ENCODE data around the gene LPAR3. TPM values are rescaled to one million over a fixed set of nuclear protein-coding genes. Genes with fewer than 3 reads are reported as not detected.

Gene LPAR3
- polyA plus RNA-seq, 1 of the 3 experiments (the other 2 are of a cell fraction), result 0.08 TPM

DNA sequence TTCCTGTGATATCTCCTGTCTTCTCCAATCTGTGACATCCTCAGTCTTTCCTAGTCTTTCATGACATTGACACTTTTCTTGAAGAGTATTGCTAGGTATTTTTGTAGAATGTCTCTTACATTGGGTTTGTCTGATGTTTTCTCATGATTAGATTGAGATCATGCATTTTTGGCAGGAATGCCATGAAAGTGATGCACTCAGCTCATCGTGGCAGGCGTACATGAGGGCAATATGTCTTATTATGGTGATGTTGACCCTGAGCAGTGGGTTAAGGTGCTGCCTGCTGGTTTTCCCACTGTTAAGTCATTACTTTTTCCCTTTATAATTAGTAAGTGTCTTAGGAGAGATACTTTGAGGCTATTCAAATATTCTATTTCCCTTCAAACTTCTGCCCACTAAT, 122.5 kb downstream of the LPAR3 start:
- no peak for DNase-seq
- Histone ChIP-seq H3K36me3 (replicated peaks in 1 of 2; ENCODE audit: control insufficient read depth in 1 of 2, insufficient read depth in 2 of 2, low read length in 1 of 2) (no peaks in the 10 kb centered on the region), H3K4me1 (ENCODE audit: control insufficient read depth in 1 of 2, insufficient read depth in 2 of 2, low read depth in 1 of 2, low read length in 1 of 2) (peaks cover 0 to 5% of the 10 kb centered on the region in 2 experiments; a peak in 1 of 4 replicates), H3K9ac (no peak overlapping the region), H4K20me1 (ENCODE audit: insufficient read depth) (no peaks in the 10 kb centered on the region), H3K4me3 (ENCODE audit: low read depth in 2 of 2, low read length in 1 of 2) (no peak overlapping the region), H3K9me2 (no peaks in the 10 kb centered on the region), H3F3A (replicated peaks; ENCODE audit: insufficient read depth) (no peaks in the 10 kb centered on the region), H3K9me3 (no peaks in the 10 kb centered on the region), H2AFZ (ENCODE audit: low read depth) (no peak overlapping the region), H3K79me2 (ENCODE audit: insufficient read depth) (no peaks in the 10 kb centered on the region), H3K27ac (ENCODE audit: low read depth in 2 of 2, low read length in 1 of 2) (no peak overlapping the region), H3K27me3 (ENCODE audit: insufficient read depth) (0 out of 2 replicates have a peak, but pooled peaks cover 4% of the 10 kb centered on the region), H3K4me2 (no peak overlapping the region)
- TF ChIP-seq, protein P1, sequence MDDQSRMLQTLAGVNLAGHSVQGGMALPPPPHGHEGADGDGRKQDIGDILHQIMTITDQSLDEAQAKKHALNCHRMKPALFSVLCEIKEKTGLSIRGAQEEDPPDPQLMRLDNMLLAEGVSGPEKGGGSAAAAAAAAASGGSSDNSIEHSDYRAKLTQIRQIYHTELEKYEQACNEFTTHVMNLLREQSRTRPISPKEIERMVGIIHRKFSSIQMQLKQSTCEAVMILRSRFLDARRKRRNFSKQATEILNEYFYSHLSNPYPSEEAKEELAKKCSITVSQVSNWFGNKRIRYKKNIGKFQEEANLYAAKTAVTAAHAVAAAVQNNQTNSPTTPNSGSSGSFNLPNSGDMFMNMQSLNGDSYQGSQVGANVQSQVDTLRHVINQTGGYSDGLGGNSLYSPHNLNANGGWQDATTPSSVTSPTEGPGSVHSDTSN (IDR thresholded peaks at IDR 0.05), result no peak
- TF ChIP-seq EP300 (IDR thresholded peaks at IDR 0.05; ENCODE audit: borderline replicate concordance in 1 of 2, low read depth in 1 of 2, low read length in 1 of 2), result no peak
- no peak for TF ChIP-seq RFX5 (IDR thresholded peaks at IDR 0.05; ENCODE audit: low read length)
- no peak for TF ChIP-seq YY1 (IDR thresholded peaks at IDR 0.05; ENCODE audit: low read depth)
- TF ChIP-seq, protein P2, sequence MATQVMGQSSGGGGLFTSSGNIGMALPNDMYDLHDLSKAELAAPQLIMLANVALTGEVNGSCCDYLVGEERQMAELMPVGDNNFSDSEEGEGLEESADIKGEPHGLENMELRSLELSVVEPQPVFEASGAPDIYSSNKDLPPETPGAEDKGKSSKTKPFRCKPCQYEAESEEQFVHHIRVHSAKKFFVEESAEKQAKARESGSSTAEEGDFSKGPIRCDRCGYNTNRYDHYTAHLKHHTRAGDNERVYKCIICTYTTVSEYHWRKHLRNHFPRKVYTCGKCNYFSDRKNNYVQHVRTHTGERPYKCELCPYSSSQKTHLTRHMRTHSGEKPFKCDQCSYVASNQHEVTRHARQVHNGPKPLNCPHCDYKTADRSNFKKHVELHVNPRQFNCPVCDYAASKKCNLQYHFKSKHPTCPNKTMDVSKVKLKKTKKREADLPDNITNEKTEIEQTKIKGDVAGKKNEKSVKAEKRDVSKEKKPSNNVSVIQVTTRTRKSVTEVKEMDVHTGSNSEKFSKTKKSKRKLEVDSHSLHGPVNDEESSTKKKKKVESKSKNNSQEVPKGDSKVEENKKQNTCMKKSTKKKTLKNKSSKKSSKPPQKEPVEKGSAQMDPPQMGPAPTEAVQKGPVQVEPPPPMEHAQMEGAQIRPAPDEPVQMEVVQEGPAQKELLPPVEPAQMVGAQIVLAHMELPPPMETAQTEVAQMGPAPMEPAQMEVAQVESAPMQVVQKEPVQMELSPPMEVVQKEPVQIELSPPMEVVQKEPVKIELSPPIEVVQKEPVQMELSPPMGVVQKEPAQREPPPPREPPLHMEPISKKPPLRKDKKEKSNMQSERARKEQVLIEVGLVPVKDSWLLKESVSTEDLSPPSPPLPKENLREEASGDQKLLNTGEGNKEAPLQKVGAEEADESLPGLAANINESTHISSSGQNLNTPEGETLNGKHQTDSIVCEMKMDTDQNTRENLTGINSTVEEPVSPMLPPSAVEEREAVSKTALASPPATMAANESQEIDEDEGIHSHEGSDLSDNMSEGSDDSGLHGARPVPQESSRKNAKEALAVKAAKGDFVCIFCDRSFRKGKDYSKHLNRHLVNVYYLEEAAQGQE (IDR thresholded peaks at IDR 0.05; ENCODE audit: low read depth, low read length), result no peak
- TF ChIP-seq SMC3 (IDR thresholded peaks at IDR 0.05; ENCODE audit: low read depth, low read length), result no peak
- no peak for TF ChIP-seq TAF1 (IDR thresholded peaks at IDR 0.05; ENCODE audit: borderline replicate concordance, low read depth, low read length)
- no peak for TF ChIP-seq TEAD4 (IDR thresholded peaks at IDR 0.05; ENCODE audit: borderline replicate concordance, insufficient read depth)
- TF ChIP-seq RAD21 (IDR thresholded peaks at IDR 0.05; ENCODE audit: low read length), result no peak
- no peak for TF ChIP-seq SIN3A (IDR thresholded peaks at IDR 0.05; ENCODE audit: borderline replicate concordance, low read depth, low read length)
- no peak for TF ChIP-seq FOXJ3 (CRISPR knock-in tag; IDR thresholded peaks at IDR 0.05)
- TF ChIP-seq, protein P3, sequence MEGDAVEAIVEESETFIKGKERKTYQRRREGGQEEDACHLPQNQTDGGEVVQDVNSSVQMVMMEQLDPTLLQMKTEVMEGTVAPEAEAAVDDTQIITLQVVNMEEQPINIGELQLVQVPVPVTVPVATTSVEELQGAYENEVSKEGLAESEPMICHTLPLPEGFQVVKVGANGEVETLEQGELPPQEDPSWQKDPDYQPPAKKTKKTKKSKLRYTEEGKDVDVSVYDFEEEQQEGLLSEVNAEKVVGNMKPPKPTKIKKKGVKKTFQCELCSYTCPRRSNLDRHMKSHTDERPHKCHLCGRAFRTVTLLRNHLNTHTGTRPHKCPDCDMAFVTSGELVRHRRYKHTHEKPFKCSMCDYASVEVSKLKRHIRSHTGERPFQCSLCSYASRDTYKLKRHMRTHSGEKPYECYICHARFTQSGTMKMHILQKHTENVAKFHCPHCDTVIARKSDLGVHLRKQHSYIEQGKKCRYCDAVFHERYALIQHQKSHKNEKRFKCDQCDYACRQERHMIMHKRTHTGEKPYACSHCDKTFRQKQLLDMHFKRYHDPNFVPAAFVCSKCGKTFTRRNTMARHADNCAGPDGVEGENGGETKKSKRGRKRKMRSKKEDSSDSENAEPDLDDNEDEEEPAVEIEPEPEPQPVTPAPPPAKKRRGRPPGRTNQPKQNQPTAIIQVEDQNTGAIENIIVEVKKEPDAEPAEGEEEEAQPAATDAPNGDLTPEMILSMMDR (IDR thresholded peaks at IDR 0.05), result no peak
- TF ChIP-seq JUND (IDR thresholded peaks at IDR 0.05), result no peak
- TF ChIP-seq POLR2AphosphoS5 (IDR thresholded peaks at IDR 0.05; ENCODE audit: low read depth, low read length), result no peak
- ChIA-PET POLR2A (no interaction called here), CTCF (interaction anchor here (6.6 kb wide), 1 partner anchor 10 kb away, joined by 77 read pairs; no protein-coding TSS in a partner anchor)
- WGBS (ENCODE audit: low lambda C conversion rate), result 91% methylated on average over 2 of the region's 2 CpGs

Measured in SK-N-SH (cell line).